ES-I3 (cell line): ENCODE results near the gene ASIC1.

Experiments used
- H3K36me3 ChIP-seq: 2 replicates; pipeline ENCODE4 v1.6.1; 2013; ENCODE audit warnings: mild to moderate bottlenecking, low read length, control low read depth, moderate library complexity; ENCODE audit not compliant: insufficient read depth
- H3K4me1 ChIP-seq: 2 replicates; pipeline ENCODE4 v1.6.1; 2013; ENCODE audit warnings: mild to moderate bottlenecking, control low read depth, low read length; ENCODE audit not compliant: insufficient read depth
- H3K9ac ChIP-seq: 2 replicates; pipeline ENCODE4 v1.6.1; 2013; ENCODE audit warnings: low read depth, mild to moderate bottlenecking, low read length, moderate library complexity
- H3K9me3 ChIP-seq: 2 replicates; pipeline ENCODE4 v1.6.1; 2013; ENCODE audit warnings: mild to moderate bottlenecking, low read length, moderate library complexity; ENCODE audit not compliant: control insufficient read depth, insufficient read depth

The ASIC1 gene

GRCh38 chr12:50132505-50133135 lies 75.2 kb downstream of the ASIC1 start:
- H3K9me3 ChIP-seq: no peaks in the 10 kb centered on the region
- no peaks in the 10 kb centered on the region for H3K4me1 ChIP-seq
- H3K36me3 ChIP-seq: peaks cover 43% of the 10 kb centered on the region
- no peak overlapping the region for H3K9ac ChIP-seq
